Glomerular endothelial cell (primary cell): ENCODE results near the gene LENG8. TPM values are rescaled to one million over a fixed set of nuclear protein-coding genes. Genes with fewer than 3 reads are reported as not detected.

Source experiments
- DNase-seq: peaks from one replicate; pipeline ENCODE4 v3.0.0-alpha.2; 2011; ENCODE audit warnings: low read depth, low spot score; ENCODE audit errors: extremely low read depth
- total RNA-seq: library from RNA; depleted of rRNA; stranded (reverse); fragments of >200 nt; gene quantifications from 2 replicates; pipeline ENCODE4 v1.2.3, GENCODE V29; 2015

LENG8 gene
- 48.2 and 127 TPM in 2 replicates for total RNA-seq

DNA sequence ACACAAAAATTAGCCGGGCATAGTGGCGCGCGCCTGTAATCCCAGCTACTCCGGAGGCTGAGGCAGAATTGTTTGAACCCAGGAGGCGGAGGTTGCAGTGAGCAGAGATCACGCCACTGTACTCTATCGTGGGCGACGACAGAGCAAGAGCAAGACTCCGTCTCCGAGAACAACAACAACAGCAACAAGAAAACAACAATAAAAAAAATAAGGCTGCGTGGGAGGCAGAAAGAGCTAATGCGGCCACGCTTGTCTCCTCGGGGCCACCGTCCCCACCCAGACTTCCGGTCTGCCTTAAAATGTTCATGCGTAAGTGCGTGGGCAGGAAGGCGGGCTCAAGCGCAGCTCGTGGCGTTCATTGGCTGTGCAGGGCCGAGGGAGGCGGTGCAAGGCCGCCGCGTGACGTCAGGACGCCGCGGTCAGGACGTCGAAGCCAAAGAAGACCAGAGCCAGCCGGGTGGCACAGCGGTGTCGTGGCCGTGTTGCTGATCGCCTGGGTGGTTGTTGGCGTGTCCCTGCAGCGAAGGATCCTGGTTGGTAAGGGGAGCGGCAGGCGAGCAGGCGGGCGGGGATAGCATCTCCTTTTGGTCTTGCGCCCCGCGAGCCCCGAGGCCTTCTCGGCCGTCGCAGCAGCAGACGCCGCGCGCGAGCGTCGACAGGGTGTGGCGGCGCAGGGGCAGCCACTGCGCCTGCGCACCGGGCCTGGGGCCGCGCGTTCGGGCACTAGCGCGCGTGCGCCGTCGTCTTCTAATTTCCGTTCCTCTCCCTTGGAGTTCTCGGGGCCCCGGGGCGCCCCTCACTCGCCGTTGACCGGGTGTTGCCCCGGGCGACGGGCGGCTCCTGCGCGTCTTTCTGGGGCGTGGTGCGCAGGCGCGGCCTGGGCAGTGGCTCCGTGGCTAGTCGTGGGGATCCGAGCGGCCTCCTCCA lies at the start of gene LENG8:
LENG8 (plus strand) TSS at position 426 of the 927 bp plus-strand sequence. CDS start 2,146 bp downstream, outside the sequence.
- DNase-seq: no peak

DNA sequence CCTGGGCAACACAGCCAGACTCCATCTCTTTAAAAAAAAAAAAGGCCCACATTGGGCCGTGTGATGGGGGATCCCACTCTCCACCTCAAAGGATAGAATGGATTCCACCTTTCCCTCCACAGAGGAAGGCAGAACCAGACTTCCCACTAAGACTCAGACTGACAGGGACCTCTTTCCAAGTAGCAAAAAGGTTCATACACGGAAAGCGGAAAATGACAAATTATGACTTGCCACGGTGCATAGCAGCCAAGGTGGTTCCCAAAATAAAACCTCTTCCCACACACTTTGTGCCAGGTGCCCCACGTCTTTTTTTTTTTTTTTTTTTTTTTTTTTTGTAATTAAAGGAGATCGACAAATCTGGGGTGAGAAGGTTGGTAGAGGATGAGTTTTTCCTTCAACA lies 48.1 kb upstream of the LENG8 start:
- no peak for DNase-seq

DNA sequence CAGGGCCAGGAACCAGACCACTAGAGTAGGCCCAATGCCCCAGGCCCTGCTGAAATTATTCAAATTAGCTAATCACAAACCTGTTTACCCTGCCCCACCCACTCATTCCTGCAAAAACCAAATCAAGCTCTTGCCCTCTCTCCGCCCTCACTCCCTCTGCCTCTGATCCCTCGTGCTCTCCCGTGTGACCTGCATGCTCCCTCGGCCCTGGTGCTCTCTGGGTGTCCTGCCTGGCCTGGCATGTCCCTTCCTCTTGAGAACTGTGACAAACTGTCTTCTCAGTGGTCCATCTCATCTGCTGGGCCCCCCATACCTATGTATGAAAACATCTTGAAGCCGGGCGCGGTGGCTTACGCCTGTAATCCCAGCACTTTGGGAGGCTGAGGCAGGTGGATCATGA lies 45.9 kb upstream of the LENG8 start:
- DNase-seq: no peak

DNA sequence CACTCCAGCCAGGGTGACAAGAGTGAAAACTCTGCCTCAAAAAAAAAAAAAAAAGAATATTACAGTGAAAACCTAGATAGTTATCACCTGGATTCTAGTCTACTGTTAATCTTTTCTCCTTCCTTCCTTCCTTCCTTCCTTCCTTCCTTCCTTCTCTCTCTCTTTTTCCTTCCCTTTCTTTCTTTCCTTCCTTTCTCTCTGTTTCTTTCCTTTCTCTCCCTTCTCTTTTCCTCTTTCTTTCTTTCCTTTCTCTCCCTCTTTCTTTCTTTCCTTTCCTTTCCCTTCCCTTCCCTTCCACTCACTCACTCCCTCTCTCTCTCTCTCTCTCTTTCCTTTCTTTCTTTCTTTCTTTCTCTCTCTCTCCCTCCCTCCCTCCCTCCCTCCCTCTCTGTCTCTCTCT lies 43.4 kb upstream of the LENG8 start:
- no peak for DNase-seq

DNA sequence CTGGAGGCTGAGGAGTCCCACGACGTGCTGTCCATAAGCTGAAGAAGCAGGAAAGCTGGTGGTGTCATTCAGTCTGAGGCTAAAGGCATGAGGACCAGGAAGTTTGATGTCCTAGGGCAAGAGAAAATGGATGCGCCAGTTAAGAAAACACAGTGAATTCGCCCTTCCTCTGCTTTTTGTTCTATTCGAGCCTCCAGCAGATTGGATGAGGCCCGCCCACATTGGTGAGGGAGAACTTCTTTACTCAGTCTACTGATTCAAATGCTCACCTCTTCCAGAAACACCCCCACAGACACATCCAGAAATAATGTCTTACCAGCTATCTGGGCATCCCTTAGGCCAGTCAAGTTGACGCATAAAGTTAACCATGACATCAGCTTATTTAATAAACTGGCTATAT lies 41.2 kb upstream of the LENG8 start:
- DNase-seq: no peak

DNA sequence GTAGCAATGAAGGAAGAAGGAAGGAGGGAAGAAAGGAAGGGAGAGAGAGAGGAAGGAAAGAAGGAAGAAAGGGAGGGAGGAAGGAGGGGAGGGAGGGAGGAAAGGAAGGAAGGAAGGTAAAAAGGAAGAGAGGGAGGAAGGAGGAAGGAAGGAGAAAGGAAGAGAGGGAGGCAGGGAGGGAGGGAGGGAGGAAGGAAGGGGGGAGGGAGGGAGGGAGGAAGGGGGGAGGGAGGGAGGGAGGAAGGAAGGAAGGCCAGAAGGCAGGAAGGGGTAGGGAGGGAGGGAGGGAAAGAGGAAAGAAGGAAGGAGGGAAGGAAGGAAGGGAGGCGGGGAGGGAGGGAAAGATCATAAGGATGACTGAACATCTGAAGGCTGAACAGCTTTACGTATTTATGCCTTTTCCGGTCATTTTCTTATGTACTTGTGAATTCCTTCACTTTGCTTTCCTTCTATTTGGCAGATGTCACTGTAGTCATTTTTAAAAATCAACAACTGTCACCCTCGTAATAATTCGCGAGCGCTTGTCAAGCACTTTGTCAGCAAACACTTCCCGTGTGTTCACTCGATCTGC lies 40.5 kb upstream of the LENG8 start:
- DNase-seq: no peak

DNA sequence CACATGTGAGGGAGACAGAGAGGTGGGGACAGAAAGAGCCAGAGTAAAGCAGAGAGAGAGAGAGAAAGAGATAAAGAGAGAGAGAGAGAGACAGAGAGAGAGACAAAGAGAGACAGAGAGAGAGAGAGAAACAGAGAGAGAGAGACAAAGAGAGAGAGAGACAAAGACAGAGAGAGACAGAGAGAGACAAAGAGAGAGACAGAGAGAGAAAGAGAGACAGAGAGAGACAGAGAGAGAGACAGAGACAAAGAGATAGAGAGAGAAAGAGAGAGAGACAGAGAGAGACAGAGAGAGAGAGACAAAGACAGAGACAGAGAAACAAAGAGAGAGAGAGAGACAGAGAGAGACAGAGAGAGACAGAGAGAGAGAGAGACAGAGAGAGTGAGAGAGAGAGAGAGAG lies 38.0 kb upstream of the LENG8 start:
- no peak for DNase-seq

DNA sequence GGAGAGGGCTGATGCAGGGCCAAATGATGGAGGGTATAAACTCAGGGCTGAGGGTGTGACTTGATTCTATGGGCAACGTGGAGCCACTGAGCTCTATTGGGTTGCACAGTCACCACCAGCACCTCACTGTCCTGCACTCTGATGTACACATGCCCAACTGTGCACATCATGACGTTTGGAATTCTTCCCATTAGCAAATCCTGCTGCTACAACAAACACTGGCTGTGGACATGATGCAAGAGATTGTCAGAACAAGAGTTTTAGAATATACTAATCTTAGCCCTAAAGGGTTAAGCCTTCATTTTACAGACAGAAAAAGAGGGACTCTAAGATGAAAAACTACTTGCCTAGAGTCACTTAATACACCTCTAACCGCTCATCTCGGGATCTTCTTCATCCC lies 36.1 kb upstream of the LENG8 start:
- DNase-seq: no peak

DNA sequence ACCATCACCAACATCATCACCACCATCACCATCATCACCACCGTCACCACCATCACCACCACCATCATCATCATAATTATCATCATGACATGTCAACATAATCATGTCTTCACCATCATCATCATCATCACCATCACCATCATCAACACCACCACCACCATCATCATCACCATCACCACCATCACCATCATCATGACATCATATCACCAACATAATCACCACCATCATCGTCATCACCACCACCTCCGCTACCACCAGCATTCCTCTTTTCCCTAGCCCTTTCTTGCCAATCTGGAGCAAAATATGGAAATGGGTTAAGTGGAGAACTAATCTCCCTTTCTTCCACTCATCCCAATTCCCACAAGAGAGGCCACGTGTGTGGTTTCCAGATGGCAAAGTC lies 34.8 kb upstream of the LENG8 start:
- no peak for DNase-seq

DNA sequence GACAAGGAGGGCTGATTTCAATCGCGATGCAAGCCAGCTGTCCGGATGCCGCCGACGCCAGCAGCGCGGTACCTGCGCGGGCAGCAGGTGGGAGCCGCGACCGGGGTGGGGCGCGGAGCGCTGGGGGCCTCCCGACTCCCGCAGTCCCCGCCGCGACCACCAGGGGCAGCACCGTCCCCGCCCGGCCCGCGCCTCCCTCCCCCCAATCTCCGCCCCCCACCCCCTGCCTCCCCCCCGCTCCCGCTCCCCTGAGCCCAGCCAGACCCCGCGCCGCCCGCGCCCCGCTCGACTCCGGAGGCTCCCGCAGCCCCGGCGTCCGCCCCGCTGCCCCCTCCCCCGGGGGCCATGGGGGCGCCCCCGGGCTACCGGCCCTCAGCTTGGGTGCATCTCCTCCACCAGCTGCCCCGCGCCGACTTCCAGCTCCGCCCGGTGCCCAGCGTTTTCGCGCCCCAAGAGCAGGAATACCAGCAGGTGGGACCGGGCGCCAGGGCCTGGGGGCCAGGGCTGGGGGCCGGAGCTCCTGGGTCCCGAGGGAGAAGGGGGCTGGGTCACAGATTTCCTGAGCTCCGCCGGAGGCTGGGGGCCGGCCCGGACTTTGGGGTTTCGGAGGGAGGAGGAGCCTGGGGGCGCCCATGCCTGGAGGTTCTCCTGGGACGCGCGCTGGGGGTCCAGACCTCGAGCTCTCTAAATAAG lies 33.6 kb upstream of the LENG8 start, which contains the start of gene TTYH1:
TTYH1 (plus strand) TSS at position 257 of the 693 bp plus-strand sequence; CDS start at position 346, 89 bp downstream.
- DNase-seq: no peak

DNA sequence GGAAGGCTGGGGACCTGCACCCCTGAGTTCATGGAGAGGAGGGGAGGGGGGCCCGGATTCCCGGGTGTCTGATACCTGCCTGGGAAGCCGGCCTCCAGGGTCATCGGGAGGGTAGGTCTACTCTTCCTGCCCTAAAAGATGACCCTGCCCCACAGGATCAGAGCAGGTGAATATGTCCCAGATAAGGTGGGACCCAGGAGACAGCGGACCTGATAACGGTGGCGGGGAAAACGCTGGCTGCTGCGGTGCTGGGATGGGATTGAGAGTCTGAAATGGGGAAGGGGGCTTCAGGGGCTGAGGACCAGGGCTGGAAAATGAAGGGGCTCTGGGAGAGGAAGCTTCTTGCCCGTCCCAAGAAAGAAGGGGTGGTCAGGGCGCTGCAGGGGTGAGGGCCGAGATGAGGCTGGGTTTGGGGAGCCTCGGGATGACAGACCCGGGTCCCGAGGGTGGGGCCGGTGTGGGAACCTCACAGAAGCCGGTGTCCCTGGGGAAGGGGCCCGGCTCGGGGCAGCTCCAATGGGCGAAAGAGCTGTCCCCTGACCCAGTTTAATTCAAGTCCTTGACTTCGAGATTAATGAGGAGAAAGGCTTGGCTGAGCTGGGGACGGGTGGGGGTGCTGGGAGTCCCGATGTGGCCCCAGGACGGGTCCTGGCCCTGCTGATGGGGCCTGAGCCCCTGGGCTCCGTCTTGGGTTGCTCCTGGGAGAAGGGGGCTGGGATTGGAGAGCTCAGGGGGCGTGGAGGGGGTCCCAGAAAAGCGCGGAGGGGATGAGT lies 32.9 kb upstream of the LENG8 start:
- DNase-seq: no peak

DNA sequence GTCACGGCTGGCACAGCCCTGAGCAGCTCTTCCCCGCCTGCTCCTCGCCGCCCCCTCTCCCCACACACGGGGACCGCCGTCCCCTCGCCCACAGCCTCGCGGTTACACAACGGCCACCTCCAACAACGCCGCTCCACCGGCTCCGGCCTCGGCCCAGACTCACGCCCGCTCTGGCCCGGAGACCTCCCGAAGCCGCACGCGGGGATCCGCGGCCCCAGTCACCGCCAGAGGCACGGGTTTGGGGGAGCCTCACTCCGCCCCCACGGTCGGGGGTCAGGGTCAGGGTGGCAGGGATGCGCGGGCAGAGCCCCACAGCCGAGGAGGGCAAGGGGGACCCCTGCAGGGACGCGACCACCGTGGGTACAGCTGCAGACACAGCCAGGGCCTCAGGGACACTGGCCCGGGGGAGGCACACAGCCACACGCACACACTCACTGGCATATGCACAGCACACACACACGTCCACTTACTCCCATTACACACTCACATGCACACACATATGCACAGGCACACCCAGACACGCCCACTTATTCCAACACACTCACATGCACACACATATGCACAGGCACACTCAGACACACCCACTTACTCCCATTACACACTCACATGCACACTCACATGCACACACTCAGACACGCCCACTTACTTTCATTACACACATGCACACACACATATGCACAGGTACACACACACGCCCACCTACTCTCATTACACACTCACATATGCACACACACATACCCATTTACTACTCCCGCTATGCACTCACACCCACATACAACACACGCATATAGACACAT lies 32.1 kb upstream of the LENG8 start:
- DNase-seq: no peak

DNA sequence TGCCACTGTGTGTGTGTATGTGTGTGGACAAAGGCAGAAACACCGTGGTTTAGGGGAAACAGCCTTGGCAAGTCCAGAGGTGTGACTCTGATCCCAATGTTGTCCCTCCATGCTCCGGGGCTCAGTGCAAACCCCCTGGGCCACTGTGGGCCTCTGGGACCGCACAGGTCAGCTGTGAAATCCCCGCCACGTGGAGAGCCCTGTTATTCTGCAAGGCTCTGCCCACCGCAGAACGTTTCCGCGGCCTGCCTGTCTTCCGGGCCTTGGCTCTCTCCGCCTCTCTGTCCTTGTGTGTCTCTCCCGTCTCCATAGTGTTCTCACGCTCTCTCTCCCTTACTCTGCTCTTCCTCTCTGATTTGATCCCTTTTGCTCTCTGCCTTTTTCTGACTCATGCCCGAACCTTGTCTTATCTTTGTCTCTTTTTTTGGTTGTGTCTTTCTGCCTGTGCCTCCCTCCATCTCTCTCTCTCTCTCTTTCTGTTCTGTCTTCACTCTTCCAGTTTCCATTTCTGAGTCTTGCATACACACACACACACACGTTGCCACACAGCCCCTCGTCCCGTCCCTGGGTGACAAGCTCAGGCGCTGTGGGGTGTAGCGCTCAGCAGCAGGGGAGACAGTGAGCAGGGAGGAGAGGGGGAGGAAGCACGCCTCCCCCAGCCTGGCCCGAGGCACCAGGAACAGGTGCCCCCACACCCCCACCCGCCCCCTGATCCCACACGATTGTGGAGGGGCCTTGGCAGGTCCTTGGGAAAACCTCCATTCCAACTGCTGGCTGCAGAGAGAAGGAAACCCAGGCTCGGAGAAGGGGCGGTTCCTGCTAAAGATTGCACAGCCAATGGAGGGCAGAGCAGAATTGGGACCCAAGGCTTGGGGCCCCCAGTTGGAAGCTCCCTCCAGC lies 30.7 kb upstream of the LENG8 start:
- no peak for DNase-seq

DNA sequence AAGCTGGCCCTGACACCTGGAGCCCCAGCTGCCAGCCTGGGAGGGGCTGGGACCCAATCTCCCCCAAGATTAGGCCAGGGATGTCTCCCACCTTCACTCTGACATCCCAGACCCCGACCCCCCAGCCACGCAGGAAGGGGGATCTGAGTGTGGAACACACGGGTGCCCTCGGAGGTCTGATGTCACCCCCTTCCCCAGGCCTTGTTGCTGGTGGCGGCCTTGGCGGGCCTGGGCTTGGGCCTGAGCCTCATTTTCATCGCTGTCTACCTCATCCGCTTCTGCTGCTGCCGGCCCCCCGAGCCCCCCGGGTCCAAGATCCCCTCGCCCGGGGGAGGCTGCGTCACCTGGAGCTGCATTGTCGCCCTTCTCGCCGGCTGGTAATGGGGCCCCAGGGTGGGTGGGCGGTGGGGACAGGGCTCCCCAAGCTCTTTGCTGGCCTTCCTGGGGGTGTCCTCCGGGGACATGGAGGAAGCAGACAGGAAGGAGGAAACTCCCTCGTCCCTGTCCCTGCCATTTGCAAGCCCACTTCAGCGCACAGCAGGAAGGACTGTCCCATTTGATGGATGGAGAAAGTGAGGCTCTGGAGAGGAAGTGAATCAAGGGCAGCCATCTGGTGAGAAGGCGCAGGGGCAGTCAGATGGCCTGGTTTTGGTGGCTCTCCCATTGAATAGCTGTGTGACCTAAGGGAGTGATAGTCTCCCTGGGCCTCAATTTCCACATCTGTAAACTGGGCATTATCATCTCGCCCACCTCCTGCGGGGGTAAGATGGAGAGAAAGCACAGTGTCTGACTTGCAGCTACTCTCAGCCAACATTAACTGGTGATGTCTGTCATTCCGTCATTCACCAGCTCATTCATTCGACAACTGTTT lies 29.8 kb upstream of the LENG8 start:
- DNase-seq: no peak

DNA sequence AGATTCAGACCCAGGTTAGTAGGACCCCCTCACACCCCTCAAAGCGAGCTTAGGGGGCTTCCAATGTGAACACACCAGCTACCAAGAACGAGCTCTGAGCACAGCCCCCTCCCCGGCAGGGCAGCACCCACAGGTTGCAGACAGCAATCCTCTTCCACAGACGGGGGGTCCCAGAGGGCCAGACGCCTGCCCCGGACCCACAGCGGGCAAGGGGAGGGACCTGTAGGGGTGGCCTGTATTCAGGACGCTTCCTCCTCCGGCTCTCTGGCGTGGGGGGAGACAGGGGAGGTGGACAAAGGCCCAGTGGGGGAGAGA lies 29.0 kb upstream of the LENG8 start:
- no peak for DNase-seq

DNA sequence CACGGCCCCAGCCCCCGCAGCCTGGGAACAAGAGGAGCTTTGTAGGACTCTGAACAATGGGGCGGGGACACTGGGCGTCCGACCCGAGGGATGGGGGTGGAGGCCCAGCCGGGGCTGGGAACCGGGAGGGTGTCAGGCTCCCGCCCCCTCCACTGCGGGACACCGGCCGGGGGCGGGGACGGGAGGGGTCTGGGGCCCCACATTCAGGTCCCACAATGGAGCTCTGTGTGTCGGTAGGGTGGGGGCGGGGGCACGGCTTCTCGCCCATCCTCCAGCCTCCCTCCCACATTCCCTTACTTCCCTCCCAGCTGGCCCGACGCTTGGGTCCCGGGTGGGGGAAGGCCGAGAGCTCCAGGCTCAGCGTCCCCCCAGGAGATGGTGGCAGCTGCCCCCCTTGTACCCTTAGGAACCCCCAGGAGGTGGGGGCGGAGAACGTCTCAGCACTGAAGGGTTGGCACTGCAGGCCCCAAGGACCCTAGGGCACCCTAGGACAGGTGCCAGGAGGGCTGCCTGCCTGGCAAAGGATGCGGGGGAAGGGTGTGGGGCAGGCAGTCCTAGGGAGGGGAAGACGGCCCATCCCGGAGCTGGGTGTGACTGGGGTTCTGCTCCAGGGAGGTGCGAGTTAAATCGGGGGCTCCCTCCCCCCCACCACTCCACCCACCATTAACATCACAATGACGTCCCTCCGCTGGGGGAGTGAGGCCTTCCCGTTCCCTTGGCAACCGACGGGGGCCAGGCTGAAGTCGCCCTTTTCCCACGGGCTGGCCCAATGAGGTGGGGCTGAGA lies 28.4 kb upstream of the LENG8 start:
- DNase-seq: no peak

DNA sequence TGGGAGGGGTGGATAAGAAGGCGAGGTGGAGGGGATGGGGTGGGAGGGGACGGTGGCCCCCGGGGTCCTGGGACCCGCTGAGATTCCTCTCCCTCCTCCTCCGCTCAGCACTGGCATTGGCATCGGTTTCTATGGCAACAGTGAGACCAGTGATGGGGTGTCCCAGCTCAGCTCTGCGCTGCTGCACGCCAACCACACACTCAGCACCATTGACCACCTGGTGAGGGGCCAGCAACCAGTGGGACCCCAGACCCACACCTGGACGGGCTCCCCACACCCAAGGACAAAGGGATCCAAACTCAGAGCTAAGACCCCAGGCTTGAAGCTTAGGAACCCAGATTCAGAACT lies 27.9 kb upstream of the LENG8 start:
- DNase-seq: no peak

DNA sequence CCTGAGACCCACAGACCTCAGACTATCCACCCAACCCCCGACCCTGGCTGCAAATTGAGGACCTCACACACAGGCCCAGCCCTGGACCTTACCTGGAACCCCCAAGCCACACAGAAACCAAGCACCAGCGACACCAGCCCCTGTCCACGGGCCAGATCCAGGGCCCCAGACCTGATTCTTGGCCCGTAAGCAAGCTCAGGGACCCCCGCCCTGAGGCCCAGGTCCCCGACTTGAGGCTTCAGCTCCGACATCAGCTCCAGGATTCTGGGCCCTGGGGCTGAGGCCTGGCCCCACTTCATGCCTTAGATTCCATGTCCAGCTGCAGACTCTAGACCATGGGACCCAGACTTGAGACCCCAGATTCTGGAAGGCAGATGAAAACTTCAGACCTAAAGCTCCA lies 27.5 kb upstream of the LENG8 start:
- DNase-seq: no peak
